ENCODE measurements around the gene NCEH1.

NCEH1 gene

GRCh38 chr3:172629470-172629869 is 81.4 kb downstream of the NCEH1 start:
- Histone ChIP-seq H3K9me3 (ENCODE audit: control insufficient read depth, insufficient read depth, low read length) (no peaks in the 10 kb centered on the region), H3F3A (ENCODE audit: control insufficient read depth, insufficient read depth) (no peaks in the 10 kb centered on the region), H4K20me1 (ENCODE audit: control insufficient read depth, insufficient read depth, low read depth, low read length) (no peaks in the 10 kb centered on the region), H3K36me3 (ENCODE audit: control insufficient read depth, low read length) (no peaks in the 10 kb centered on the region), H3K9me2 (replicated peaks; ENCODE audit: control insufficient read depth, low read length) (no peaks in the 10 kb centered on the region), H3K4me2 (ENCODE audit: low read length) (no peak overlapping the region), H3K4me3 (ENCODE audit: low read length) (no peak overlapping the region), H3K4me1 (ENCODE audit: control insufficient read depth, low read length) (no peaks in the 10 kb centered on the region), H3K79me2 (ENCODE audit: control insufficient read depth, low read length) (no peaks in the 10 kb centered on the region), H3K27me3 (ENCODE audit: control insufficient read depth, low read length) (no peaks in the 10 kb centered on the region), H3K27ac (ENCODE audit: low read depth, low read length) (no peak overlapping the region)
- no peak for TF ChIP-seq CTCF (IDR thresholded peaks at IDR 0.05; ENCODE audit: low read depth, low read length, poor library complexity, severe bottlenecking)
- no peak for TF ChIP-seq EZH2phosphoT487 (IDR thresholded peaks at IDR 0.05; ENCODE audit: borderline replicate concordance, low read length)

- Histone ChIP-seq H3K9me3 (ENCODE audit: control insufficient read depth, insufficient read depth, low read length) (no peaks in the 10 kb centered on the region), H3K27ac (ENCODE audit: low read depth, low read length) (no peak overlapping the region), H3K79me2 (ENCODE audit: control insufficient read depth, low read length) (no peaks in the 10 kb centered on the region), H3K4me3 (ENCODE audit: low read length) (no peak overlapping the region), H3K4me2 (ENCODE audit: low read length) (no peak overlapping the region), H3K4me1 (ENCODE audit: control insufficient read depth, low read length) (no peaks in the 10 kb centered on the region), H3K36me3 (ENCODE audit: control insufficient read depth, low read length) (no peaks in the 10 kb centered on the region), H3K27me3 (ENCODE audit: control insufficient read depth, low read length) (no peaks in the 10 kb centered on the region), H4K20me1 (ENCODE audit: control insufficient read depth, insufficient read depth, low read depth, low read length) (no peaks in the 10 kb centered on the region), H3K9me2 (replicated peaks; ENCODE audit: control insufficient read depth, low read length) (no peaks in the 10 kb centered on the region), H3F3A (ENCODE audit: control insufficient read depth, insufficient read depth) (no peaks in the 10 kb centered on the region)
- TF ChIP-seq CTCF (IDR thresholded peaks at IDR 0.05; ENCODE audit: low read depth, low read length, poor library complexity, severe bottlenecking) (no peak), EZH2phosphoT487 (IDR thresholded peaks at IDR 0.05; ENCODE audit: borderline replicate concordance, low read length) (no peak)
These were observed 83.6 kb downstream of the NCEH1 start for GRCh38 chr3:172627057-172627809.

GRCh38 chr3:172626021-172626640 is 84.7 kb downstream of the NCEH1 start:
- H3K79me2 ChIP-seq (ENCODE audit: control insufficient read depth, low read length): no peaks in the 10 kb centered on the region
- H3K27ac ChIP-seq (ENCODE audit: low read depth, low read length): no peak overlapping the region
- no peaks in the 10 kb centered on the region for H3K27me3 ChIP-seq (ENCODE audit: control insufficient read depth, low read length)
- H3K4me3 ChIP-seq (ENCODE audit: low read length): no peak overlapping the region
- no peaks in the 10 kb centered on the region for H3K4me1 ChIP-seq (ENCODE audit: control insufficient read depth, low read length)
- TF ChIP-seq CTCF (IDR thresholded peaks at IDR 0.05; ENCODE audit: low read depth, low read length, poor library complexity, severe bottlenecking) (no peak), EZH2phosphoT487 (IDR thresholded peaks at IDR 0.05; ENCODE audit: borderline replicate concordance, low read length) (no peak)
- H3K4me2 ChIP-seq (ENCODE audit: low read length): no peak overlapping the region
- H3K9me3 ChIP-seq (ENCODE audit: control insufficient read depth, insufficient read depth, low read length): no peaks in the 10 kb centered on the region
- H4K20me1 ChIP-seq (ENCODE audit: control insufficient read depth, insufficient read depth, low read depth, low read length): no peaks in the 10 kb centered on the region
- no peaks in the 10 kb centered on the region for H3K36me3 ChIP-seq (ENCODE audit: control insufficient read depth, low read length)
- H3F3A ChIP-seq (ENCODE audit: control insufficient read depth, insufficient read depth): no peaks in the 10 kb centered on the region
- H3K9me2 ChIP-seq (replicated peaks; ENCODE audit: control insufficient read depth, low read length): no peaks in the 10 kb centered on the region

All from DOHH2 (cell line).